ENCODE measurements around the gene IRAK2.
A peak's percentile ranks its signal among the peaks of the same experiment; 100 is the strongest.

Gene IRAK2

DNA sequence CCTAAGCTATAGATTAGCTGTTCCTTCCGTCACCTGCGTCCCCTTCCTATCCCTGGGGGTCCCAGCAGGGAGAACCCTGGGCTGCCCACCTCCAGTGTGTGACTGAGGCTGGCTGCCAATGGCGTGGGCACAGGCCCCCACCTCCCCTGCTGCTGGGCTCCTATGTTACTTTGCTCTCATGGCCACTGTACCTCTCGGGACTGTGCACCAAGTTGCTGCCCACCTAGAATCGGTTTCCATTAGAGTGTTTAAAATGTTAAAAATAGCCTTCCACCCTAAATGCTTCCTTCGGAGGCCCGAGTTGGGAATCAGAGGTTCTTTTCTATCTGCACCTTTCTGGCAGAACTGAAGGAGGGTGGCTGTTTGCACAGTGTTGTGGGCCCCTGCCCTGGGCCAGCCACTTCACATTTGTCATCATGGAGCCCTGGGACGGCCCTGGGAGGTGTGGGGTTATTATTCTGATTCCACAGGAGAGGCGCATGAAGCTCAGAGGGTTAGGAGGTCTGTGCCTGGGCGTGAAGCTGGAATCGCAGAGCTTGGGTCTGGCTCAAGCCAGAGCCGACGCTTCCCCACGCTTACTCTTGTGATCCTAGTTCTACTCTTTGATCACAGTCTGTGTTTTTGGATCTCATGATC is 29.1 kb downstream of the IRAK2 start:
- ChIA-PET POLR2A (interaction anchor here (0.6 kb wide), 1 partner anchor 63 kb away, joined by 4 read pairs; no protein-coding TSS in a partner anchor), CTCF (interaction anchor here (0.7 to 4.6 kb wide), 18 partner anchors 10 to 354 kb away, joined by 3 to 33 read pairs (median 4); partner anchors contain the start of gene IRAK2)
- DNase-seq (ENCODE audit: extremely low spot score): no peak
- TF ChIP-seq, protein P1, sequence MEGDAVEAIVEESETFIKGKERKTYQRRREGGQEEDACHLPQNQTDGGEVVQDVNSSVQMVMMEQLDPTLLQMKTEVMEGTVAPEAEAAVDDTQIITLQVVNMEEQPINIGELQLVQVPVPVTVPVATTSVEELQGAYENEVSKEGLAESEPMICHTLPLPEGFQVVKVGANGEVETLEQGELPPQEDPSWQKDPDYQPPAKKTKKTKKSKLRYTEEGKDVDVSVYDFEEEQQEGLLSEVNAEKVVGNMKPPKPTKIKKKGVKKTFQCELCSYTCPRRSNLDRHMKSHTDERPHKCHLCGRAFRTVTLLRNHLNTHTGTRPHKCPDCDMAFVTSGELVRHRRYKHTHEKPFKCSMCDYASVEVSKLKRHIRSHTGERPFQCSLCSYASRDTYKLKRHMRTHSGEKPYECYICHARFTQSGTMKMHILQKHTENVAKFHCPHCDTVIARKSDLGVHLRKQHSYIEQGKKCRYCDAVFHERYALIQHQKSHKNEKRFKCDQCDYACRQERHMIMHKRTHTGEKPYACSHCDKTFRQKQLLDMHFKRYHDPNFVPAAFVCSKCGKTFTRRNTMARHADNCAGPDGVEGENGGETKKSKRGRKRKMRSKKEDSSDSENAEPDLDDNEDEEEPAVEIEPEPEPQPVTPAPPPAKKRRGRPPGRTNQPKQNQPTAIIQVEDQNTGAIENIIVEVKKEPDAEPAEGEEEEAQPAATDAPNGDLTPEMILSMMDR (IDR thresholded peaks at IDR 0.05; ENCODE audit: control extremely low read depth, extremely low read depth, low read depth, missing control alignments): no peak

DNA sequence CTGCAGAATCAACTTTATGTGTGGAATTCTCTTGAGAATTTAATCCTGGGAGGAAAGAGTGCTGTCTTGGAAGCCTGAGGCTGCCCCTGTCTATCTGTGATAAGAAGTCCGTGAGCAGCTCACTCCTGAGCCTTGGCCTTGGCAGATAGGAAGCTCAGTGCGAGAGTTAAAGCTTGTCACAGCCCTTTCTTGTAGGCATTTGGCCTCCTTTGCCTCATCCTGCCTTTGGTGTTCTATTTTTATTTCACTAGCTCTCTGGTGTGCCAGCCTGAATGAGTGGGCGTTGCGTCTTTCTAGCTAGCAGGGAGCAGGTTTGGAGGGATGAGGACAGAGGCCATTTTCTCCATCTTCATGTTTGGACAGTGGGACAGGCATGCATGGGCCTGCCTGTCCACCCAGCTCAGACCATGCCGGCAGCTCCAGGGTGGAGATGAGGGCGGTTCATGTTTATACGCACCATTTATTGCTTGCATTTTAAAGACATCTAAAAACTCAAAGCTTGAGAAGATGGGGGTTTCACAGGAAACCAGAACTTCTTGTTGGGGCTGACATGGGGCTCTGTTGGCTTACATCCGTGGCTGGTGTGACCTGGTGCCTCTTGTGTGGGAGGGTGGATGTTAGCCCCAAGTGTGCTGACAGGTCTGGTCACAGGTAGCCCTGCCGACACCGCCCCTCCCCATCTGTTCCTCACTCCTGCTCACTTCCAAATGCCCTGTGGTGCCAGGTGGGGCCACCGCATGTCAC is 29.8 kb downstream of the IRAK2 start:
- CTCF ChIA-PET: interaction anchor here (0.7 to 4.6 kb wide), 16 partner anchors 9 to 355 kb away, joined by 3 to 33 read pairs (median 4); partner anchors contain the start of gene IRAK2
- POLR2A ChIA-PET: interaction anchor here (0.5 to 0.6 kb wide), 2 partner anchors 31 to 47 kb away, joined by 4 read pairs; no protein-coding TSS in a partner anchor
- DNase-seq (ENCODE audit: extremely low spot score): peak; percentile 64
- TF ChIP-seq, protein P1 (IDR thresholded peaks at IDR 0.05; ENCODE audit: control extremely low read depth, extremely low read depth, low read depth, missing control alignments): no peak

DNA sequence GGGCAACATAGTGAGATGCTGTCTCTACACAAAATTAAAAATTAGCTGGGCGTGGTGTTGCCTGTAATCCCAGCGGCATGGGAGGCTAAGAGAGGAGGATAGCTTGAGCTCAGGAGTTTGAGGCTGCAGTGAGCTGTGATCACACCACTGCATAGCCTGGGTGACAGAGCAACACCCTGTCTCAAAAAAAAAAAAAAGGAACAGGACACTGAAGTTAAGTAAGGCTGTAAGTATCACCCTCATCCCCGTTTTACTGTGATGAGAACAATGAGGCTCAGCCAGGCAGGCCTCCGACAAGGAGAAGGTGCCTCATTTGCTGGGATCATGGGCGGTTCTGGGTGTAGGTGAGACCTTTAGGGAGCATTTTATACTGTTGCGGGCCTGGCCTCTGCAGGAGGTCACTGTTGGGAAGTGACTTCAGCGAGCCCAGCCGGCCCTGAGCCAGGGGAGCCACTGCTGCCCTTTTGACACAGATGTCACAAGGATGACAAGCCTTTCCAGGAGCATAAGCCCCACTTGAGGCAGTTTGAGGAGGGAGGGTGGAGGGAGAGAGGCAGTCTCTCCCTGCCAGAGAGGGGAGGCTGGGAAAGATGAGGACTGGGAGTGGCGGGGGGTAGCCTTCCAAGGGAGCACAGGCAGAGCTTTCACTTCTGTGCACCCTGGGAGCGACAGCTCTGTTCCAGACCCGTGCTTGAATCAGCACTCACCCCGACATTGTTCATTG is 30.8 kb downstream of the IRAK2 start:
- POLR2A ChIA-PET: interaction anchor here (0.5 kb wide), 1 partner anchor 46 kb away, joined by 4 read pairs; no protein-coding TSS in a partner anchor
- TF ChIP-seq, protein P1 (IDR thresholded peaks at IDR 0.05; ENCODE audit: control extremely low read depth, extremely low read depth, low read depth, missing control alignments): no peak
- no peak for DNase-seq (ENCODE audit: extremely low spot score)
- CTCF ChIA-PET: interaction anchor here (0.7 to 4.6 kb wide), 9 partner anchors 9 to 32 kb away, joined by 3 to 28 read pairs (median 3); no protein-coding TSS in a partner anchor

DNA sequence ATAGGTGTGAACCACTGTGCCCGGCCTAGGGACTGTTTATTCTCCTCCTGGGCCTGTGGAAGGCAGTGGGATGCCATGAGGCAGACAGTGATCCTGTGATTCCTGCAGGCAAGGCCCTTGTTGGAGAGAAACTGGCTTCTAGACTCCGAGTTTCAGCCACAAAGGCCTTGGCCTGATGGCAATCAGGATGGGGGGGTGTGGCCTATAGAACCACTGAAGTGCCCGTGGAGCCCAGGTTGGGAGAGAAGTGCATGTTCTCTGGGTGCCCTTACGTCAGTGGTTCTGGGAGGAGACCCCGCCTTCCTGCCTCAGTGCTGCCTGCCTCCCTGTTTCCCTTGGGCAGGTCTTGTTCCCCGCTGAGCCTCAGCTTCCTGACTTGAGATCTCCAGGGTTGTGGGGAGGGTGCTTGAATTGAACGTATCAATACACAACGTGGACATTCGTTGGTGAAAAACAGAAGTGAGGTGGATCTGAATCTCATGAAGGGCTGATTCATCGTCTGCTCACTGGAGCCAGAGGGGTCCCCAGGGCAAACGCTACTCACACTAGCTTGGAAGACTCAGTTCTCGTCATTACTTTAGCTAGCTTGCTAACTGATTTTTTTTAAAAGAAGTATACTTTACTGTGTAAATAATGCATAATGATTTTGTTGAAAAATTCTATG is 31.8 kb downstream of the IRAK2 start:
- TF ChIP-seq, protein P1 (IDR thresholded peaks at IDR 0.05; ENCODE audit: control extremely low read depth, extremely low read depth, low read depth, missing control alignments): no peak
- ChIA-PET CTCF (interaction anchor here (1.7 to 2.5 kb wide), 3 partner anchors 10 to 22 kb away, joined by 6 to 8 read pairs (median 7); no protein-coding TSS in a partner anchor), POLR2A (no interaction called here)
- DNase-seq (ENCODE audit: extremely low spot score): no peak

DNA sequence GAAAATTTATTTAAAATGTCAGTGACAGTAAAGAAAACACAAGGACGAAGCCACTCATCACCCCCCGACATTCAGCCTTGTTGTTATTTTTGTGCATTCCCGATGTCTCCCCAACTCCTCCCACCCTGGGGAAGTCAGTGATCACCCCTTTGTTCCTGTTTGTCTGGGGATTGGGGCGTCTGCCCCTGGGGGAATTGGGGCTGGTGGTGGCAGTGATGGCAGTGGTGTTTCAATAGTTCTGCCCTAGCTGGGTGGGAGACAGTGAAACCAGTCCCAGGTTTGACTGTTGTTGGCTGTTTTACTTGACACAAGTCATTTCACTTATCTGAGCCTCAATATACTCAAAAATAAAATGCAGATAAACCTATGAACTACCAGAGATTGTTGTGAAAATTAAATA is 33.5 kb downstream of the IRAK2 start:
- DNase-seq (ENCODE audit: extremely low spot score): no peak
- TF ChIP-seq, protein P1 (IDR thresholded peaks at IDR 0.05; ENCODE audit: control extremely low read depth, extremely low read depth, low read depth, missing control alignments): no peak
- CTCF ChIA-PET: interaction anchor here (2.5 to 3.4 kb wide), 2 partner anchors 15 to 20 kb away, joined by 7 to 9 read pairs; no protein-coding TSS in a partner anchor
- POLR2A ChIA-PET: no interaction called here
